Measurements from ENCODE around the gene SPDYA.
"Not testable (repeated sequence)": the region's sequence is repeated elsewhere in the genome, so short reads cannot be mapped to it uniquely, and the experiment has no call there.

SPDYA gene

GRCh38 chr2:28810384-28811285 lies at the start of gene SPDYA:
SPDYA (plus strand) TSS chr2:28810834; CDS start chr2:28816015, 5,181 bp downstream.
- peak; percentile 69 to 72 for DNase-seq (ENCODE audit: low read depth in 2 of 2)

- DNase-seq (ENCODE audit: low read depth in 2 of 2): no peak
Observed at GRCh38 chr2:28761420-28761819, 49.2 kb upstream of the SPDYA start.

- no peak for DNase-seq (ENCODE audit: low read depth in 2 of 2)
Observed at GRCh38 chr2:28764909-28765711, 45.5 kb upstream of the SPDYA start.

- DNase-seq (ENCODE audit: low read depth in 2 of 2): no peak
Observed at GRCh38 chr2:28766070-28766469, 44.6 kb upstream of the SPDYA start.

- DNase-seq (ENCODE audit: low read depth in 2 of 2): no peak
Observed at GRCh38 chr2:28767337-28767736, 43.3 kb upstream of the SPDYA start.

- DNase-seq (ENCODE audit: low read depth in 2 of 2): no peak
Observed at GRCh38 chr2:28768422-28768821, 42.2 kb upstream of the SPDYA start.

- DNase-seq (ENCODE audit: low read depth in 2 of 2): no peak
Observed at GRCh38 chr2:28768952-28769351, 41.7 kb upstream of the SPDYA start.

GRCh38 chr2:28772351-28772750 lies 38.3 kb upstream of the SPDYA start:
- no peak for DNase-seq (ENCODE audit: low read depth in 2 of 2)

GRCh38 chr2:28776471-28776870 lies 34.2 kb upstream of the SPDYA start:
- DNase-seq (ENCODE audit: low read depth in 2 of 2): no peak

GRCh38 chr2:28778392-28778791 lies 32.2 kb upstream of the SPDYA start:
- DNase-seq (ENCODE audit: low read depth in 2 of 2): no peak

- DNase-seq (ENCODE audit: low read depth in 2 of 2): no peak
Observed at GRCh38 chr2:28779001-28779400, 31.6 kb upstream of the SPDYA start.

- no peak for DNase-seq (ENCODE audit: low read depth in 2 of 2)
Observed at GRCh38 chr2:28780496-28780895, 30.1 kb upstream of the SPDYA start.

- no peak for DNase-seq (ENCODE audit: low read depth in 2 of 2)
Observed at GRCh38 chr2:28782423-28782822, 28.2 kb upstream of the SPDYA start.

- DNase-seq (ENCODE audit: low read depth in 2 of 2): not testable (repeated sequence)
Observed at GRCh38 chr2:28784570-28784969, 26.1 kb upstream of the SPDYA start.

- DNase-seq (ENCODE audit: low read depth in 2 of 2): no peak
Observed at GRCh38 chr2:28796620-28797019, 14.0 kb upstream of the SPDYA start.

- DNase-seq (ENCODE audit: low read depth in 2 of 2): no peak
Observed at GRCh38 chr2:28801726-28802125, 8.9 kb upstream of the SPDYA start.

- no peak for DNase-seq (ENCODE audit: low read depth in 2 of 2)
Observed at GRCh38 chr2:28802975-28803429, 7.6 kb upstream of the SPDYA start.

GRCh38 chr2:28809927-28810326 lies 707 bp upstream of the SPDYA start:
- no peak for DNase-seq (ENCODE audit: low read depth in 2 of 2)

- no peak for DNase-seq (ENCODE audit: low read depth in 2 of 2)
Observed at GRCh38 chr2:28818053-28818452, 7.4 kb downstream of the SPDYA start.

GRCh38 chr2:28821295-28821958 lies 10.8 kb downstream of the SPDYA start:
- peak in 1 of 2 donors; percentile 32 for DNase-seq (ENCODE audit: low read depth in 2 of 2)

- DNase-seq (ENCODE audit: low read depth in 2 of 2): no peak
Observed at GRCh38 chr2:28822036-28822435, 11.4 kb downstream of the SPDYA start.

GRCh38 chr2:28824207-28824606 lies 13.6 kb downstream of the SPDYA start:
- DNase-seq (ENCODE audit: low read depth in 2 of 2): no peak
